ENCODE data around the gene IRF2.

DNA sequence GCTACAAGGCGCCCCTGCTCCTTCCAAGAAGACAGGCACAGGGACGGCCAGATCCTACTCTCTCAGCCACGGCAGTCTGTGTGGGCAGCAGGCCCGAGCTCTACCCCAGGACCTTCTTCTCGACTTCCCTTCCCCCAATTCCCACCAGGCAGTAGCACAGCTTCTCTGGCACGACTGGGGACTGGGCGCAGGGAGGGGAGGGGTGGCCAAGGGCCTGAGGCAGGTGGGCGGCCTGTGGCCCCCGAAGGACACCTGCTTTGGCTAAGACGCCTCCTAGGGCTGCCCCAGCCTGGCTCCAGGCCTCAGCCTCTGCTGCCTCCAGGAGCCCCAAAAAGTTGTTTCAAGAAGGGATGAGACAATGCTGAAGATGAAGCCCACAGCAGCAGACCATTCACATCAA is 24.2 kb upstream of the IRF2 start:
- TF ChIP-seq, protein P1, sequence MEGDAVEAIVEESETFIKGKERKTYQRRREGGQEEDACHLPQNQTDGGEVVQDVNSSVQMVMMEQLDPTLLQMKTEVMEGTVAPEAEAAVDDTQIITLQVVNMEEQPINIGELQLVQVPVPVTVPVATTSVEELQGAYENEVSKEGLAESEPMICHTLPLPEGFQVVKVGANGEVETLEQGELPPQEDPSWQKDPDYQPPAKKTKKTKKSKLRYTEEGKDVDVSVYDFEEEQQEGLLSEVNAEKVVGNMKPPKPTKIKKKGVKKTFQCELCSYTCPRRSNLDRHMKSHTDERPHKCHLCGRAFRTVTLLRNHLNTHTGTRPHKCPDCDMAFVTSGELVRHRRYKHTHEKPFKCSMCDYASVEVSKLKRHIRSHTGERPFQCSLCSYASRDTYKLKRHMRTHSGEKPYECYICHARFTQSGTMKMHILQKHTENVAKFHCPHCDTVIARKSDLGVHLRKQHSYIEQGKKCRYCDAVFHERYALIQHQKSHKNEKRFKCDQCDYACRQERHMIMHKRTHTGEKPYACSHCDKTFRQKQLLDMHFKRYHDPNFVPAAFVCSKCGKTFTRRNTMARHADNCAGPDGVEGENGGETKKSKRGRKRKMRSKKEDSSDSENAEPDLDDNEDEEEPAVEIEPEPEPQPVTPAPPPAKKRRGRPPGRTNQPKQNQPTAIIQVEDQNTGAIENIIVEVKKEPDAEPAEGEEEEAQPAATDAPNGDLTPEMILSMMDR (optimal IDR thresholded peaks at IDR 0.05 in 1 of 3, IDR thresholded peaks at IDR 0.05 in 1 of 3, conservative IDR thresholded peaks at IDR 0.05 in 1 of 3; ENCODE audit: extremely low read depth in 1 of 3, insufficient read depth in 2 of 3, low read length in 3 of 3), result no peak
- TF ChIP-seq EZH2 (IDR thresholded peaks at IDR 0.05; ENCODE audit: low read length), result no peak
